Measurements from ENCODE around the gene DPYD.

The DPYD gene

GRCh38 chr1:97919585-97920261 is 1.1 kb downstream of the DPYD start:
- H3K27ac ChIP-seq, result peak overlapping the region; percentile 82
- TF ChIP-seq, protein P1, sequence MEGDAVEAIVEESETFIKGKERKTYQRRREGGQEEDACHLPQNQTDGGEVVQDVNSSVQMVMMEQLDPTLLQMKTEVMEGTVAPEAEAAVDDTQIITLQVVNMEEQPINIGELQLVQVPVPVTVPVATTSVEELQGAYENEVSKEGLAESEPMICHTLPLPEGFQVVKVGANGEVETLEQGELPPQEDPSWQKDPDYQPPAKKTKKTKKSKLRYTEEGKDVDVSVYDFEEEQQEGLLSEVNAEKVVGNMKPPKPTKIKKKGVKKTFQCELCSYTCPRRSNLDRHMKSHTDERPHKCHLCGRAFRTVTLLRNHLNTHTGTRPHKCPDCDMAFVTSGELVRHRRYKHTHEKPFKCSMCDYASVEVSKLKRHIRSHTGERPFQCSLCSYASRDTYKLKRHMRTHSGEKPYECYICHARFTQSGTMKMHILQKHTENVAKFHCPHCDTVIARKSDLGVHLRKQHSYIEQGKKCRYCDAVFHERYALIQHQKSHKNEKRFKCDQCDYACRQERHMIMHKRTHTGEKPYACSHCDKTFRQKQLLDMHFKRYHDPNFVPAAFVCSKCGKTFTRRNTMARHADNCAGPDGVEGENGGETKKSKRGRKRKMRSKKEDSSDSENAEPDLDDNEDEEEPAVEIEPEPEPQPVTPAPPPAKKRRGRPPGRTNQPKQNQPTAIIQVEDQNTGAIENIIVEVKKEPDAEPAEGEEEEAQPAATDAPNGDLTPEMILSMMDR (IDR thresholded peaks at IDR 0.05), result no peak
- no peak for TF ChIP-seq ZFX (IDR thresholded peaks at IDR 0.05; ENCODE audit: borderline replicate concordance)

DNA sequence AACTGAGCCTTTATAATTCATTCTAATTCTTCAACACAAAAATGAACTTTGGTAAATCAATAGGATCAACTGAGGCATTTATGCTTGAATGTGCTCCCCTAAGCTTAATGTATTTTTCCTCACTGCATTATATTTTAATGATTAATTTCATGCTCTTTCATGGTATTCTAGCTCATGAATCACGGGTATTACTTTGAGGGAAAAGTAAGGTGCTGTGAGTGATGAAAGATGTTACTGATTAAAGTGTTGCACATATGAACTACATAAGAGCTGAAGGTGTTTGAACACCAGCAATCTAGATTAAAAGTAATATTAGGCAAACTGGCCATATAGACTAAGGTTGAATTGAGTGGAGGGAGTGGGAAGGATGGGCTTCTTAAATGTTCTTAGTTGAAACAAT is 1.9 kb downstream of the DPYD start:
- no peak overlapping the region for H3K27ac ChIP-seq
- no peak for TF ChIP-seq ZFX (IDR thresholded peaks at IDR 0.05; ENCODE audit: borderline replicate concordance)
- TF ChIP-seq, protein P1 (IDR thresholded peaks at IDR 0.05), result no peak

DNA sequence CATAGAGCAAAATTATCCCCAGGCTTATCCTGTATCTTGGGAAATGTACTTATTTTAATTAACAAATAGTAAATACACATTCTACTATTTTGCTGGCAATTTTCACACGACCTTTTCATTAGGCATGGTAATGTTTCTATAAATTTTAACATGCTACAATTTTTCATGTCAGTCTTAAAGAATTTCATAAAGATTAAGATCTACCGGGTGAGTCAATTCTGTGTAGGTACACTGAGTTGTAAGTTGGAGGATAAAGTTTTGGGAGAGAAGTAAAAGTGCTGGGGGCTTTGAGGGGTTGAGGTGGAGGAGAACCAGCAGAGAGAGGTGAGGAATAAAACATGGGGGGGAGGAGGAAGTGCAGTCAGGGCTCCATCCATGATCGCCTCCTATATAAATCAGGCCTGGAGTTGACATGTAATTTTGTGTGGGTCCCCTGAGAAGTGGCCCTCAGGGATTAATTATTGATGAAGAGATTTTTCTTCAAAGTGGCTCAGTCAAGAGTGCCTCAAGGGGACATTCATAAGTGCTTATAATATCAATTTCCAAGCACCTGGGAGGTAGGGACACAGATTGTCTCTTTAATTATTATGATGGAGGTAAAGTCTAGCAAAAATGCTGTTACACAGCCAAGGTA is 7.2 kb downstream of the DPYD start:
- H3K27ac ChIP-seq, result no peak overlapping the region
- TF ChIP-seq, protein P1 (IDR thresholded peaks at IDR 0.05), result no peak

DNA sequence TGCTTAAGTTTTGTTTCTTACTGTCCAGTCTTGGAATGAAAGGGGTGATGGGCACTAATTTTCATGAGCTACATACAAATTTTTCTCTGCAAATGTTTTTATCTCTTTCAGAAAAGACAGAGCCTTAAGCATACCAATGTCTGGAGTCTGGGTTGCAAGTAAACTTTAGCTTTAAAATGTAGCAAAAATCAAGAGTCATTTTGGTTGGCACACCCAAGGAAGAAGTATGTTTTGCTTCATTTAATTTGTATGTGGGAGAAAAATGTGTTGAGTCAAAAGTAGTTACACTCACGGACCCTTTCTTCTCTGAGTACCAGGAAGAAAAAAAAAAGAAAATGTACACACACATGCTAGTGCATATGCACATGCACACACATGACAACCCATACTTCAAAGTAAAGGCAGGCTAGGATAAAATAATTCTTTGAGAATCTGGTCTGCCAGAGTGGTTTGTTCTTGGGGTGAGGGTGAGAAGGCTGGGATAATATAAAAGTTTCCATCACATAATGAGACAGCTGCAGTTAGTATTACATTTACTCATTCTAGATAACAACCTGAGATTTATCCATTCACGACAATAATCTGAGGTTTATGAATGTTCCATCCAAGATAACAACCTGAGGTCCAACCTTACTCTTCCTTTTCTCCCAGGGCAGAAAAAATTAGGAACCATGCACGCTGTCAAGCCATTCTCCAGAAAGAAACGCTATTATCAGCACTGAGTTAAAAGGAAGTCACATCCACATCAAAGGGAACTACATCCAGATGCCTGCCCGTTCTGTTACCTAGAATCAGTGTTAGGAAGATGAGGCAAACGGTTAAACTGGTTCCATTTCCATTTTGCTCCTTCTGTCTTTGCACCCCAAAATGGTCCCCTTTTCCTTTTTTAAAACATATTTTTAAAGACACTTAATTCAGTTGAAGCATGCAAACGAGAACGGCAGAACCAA is 9.3 kb downstream of the DPYD start:
- TF ChIP-seq ZFX (IDR thresholded peaks at IDR 0.05; ENCODE audit: borderline replicate concordance), result no peak
- TF ChIP-seq, protein P1 (IDR thresholded peaks at IDR 0.05), result no peak
- H3K27ac ChIP-seq, result no peak overlapping the region

DNA sequence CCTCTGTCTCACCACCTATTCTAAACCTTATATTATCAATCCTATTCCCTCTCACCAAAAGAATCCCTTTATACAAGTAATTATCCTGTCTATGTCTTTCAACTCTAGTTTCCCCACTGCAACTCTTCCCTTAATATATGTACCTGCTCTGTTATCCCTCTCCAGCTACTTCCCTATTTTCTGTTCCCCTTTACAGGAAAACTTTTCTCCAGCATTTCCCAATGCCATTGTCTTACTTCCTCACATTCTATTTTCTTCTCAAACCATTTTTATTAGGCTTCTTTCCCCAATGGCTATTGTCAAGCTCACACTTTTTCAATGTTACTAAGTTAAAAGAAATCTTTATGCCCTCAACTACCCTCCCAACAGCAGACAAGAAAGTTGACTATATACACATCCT is 11.6 kb downstream of the DPYD start:
- H3K27ac ChIP-seq, result no peak overlapping the region
- TF ChIP-seq, protein P1 (IDR thresholded peaks at IDR 0.05), result no peak
- TF ChIP-seq ZFX (IDR thresholded peaks at IDR 0.05; ENCODE audit: borderline replicate concordance), result no peak

DNA sequence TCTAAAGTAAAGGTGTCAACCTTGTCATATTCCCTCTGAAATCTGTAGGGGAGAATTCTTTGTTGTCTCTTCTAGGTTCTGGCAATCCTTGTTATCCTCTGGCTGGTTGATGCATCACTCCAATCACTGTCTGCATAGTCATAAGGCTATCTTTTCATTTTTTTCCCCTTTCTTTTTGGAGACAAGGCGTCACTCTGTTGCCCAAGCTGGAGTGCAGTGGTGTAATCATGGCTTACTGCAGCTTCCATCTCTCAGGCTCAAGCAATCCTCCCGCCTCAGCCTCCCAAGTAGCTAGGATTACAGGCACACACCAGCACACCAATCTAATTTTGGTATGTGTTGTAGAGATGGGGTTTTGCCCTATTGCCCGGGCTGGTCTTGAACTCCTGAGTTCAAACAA is 12.9 kb downstream of the DPYD start:
- TF ChIP-seq, protein P1 (IDR thresholded peaks at IDR 0.05), result no peak
- no peak for TF ChIP-seq ZFX (IDR thresholded peaks at IDR 0.05; ENCODE audit: borderline replicate concordance)
- H3K27ac ChIP-seq, result no peak overlapping the region
